Ovary (tissue), 3 donors: Measurements from ENCODE around the gene TSKU.

Experiments
- EP300 ChIP-seq: sonication (generic); formaldehyde crosslinking; IDR thresholded peaks from one replicate; pipeline ENCODE4 v1.6.1; 2017; ENCODE audit warnings: antibody characterized with exemption
- POLR2A ChIP-seq: fragments of 450-650 bp; IDR thresholded peaks from one replicate; pipeline ENCODE4 v1.6.1; 2017; ENCODE audit warnings: antibody characterized with exemption, mild to moderate bottlenecking, moderate library complexity
- TF ChIP-seq, protein P1 (sequence below), 3 donors: fragments of 450-650 bp in 2 of 3; fragments of 200-600 bp in 1 of 3; IDR thresholded peaks; one replicate each; pipeline versions ENCODE4 v1.5.1 to v1.8.0; 2016 to 2022; ENCODE audit warnings: antibody characterized with exemption in 3 of 3, mild to moderate bottlenecking in 1 of 3
- donor health status: DM: no; HTN: no; CAD: no.

DNA sequence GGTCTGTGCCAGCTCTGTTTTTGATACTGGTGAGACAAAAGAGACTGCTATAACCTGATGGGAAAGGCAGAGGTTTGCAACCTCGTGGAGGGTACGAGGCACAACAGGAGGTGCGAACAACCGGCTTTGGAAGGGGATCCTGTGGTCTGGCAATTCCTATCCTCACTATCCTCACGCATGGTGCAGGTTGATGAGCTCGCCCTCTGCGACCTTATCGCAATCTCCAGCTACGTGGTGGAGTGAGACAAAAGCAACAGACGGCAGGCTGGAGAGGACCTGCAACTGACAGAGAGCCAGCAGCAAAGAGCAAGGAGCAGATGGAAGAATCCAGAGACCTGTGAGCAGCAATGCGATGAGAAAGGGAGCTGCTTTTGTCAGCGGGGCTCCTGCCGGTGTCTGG, 47.3 kb upstream of the TSKU start:
- TF ChIP-seq, protein P1, sequence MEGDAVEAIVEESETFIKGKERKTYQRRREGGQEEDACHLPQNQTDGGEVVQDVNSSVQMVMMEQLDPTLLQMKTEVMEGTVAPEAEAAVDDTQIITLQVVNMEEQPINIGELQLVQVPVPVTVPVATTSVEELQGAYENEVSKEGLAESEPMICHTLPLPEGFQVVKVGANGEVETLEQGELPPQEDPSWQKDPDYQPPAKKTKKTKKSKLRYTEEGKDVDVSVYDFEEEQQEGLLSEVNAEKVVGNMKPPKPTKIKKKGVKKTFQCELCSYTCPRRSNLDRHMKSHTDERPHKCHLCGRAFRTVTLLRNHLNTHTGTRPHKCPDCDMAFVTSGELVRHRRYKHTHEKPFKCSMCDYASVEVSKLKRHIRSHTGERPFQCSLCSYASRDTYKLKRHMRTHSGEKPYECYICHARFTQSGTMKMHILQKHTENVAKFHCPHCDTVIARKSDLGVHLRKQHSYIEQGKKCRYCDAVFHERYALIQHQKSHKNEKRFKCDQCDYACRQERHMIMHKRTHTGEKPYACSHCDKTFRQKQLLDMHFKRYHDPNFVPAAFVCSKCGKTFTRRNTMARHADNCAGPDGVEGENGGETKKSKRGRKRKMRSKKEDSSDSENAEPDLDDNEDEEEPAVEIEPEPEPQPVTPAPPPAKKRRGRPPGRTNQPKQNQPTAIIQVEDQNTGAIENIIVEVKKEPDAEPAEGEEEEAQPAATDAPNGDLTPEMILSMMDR (IDR thresholded peaks at IDR 0.05): no peak
- no peak for TF ChIP-seq POLR2A
- TF ChIP-seq EP300: no peak
